ENCODE data around the gene TTC16. TPM values are rescaled to one million over a fixed set of nuclear protein-coding genes. Genes with fewer than 3 reads are reported as not detected.

The TTC16 gene
- total and polyA plus RNA-seq, 2 experiments from 2014 or later: not detected

DNA sequence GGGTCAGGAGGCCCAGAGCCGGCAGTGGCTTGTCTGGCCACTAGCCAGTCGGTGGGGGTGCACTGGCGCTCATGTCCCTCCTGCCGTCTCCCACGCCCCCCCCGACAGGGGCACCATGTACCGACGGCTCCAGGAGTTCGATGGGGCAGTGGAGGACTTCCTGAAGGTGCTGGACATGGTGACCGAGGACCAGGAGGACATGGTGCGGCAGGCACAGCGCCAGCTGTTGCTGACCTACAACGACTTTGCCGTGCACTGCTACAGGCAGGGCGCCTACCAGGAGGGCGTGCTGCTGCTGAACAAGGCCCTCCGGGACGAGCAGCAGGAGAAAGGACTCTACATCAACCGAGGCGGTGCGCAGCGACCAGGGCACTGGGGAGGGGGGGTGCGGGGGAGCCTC, 8.1 kb downstream of the TTC16 start:
- 85% methylated on average over 18 of the region's 23 CpGs for WGBS (ENCODE audit: low lambda C conversion rate, missing lambda C conversion rate)

DNA sequence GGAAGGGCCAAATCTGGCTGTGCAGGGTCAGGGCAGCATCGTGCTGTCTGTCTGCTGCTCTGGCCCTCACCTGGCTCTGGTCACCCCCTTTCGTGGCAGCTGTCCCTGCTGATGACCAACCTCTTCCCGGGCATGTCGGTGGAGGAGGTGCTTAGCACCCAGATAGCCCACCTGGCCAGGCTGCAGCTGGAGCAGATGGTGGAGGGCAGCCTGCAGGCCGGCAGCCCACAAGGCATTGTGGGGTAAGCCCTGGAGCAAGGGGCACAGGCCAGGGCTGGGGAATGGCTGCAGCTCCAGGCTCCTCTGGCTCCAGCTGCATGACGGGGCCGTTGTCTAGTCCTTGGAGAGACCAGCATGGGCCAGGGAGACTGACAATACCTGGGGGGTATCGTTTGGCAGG, 11.0 kb downstream of the TTC16 start:
- no peaks in the 10 kb centered on the region for H3K4me1 ChIP-seq (ENCODE audit: insufficient read depth)
- H3K27ac ChIP-seq: no peak overlapping the region
- no peaks in the 10 kb centered on the region for H4K20me1 ChIP-seq (ENCODE audit: insufficient read depth, poor library complexity, severe bottlenecking)
- no peaks in the 10 kb centered on the region for H3K9me2 ChIP-seq (replicated peaks; ENCODE audit: insufficient read depth)
- 80% methylated on average over 8 of the region's 8 CpGs for WGBS (ENCODE audit: low lambda C conversion rate, missing lambda C conversion rate)
- no peaks in the 10 kb centered on the region for H3K27me3 ChIP-seq
- H3K4me2 ChIP-seq: no peak overlapping the region
- no peak overlapping the region for H3K4me3 ChIP-seq
- no peaks in the 10 kb centered on the region for H3K9me3 ChIP-seq (ENCODE audit: low read depth)
- no peaks in the 10 kb centered on the region for H3K79me2 ChIP-seq
- H2AFZ ChIP-seq: no peak overlapping the region
- no peaks in the 10 kb centered on the region for H3K36me3 ChIP-seq (replicated peaks; ENCODE audit: insufficient read depth, low read depth)
- DNase-seq (ENCODE audit: low spot score): no peak
- TF ChIP-seq, protein P1, sequence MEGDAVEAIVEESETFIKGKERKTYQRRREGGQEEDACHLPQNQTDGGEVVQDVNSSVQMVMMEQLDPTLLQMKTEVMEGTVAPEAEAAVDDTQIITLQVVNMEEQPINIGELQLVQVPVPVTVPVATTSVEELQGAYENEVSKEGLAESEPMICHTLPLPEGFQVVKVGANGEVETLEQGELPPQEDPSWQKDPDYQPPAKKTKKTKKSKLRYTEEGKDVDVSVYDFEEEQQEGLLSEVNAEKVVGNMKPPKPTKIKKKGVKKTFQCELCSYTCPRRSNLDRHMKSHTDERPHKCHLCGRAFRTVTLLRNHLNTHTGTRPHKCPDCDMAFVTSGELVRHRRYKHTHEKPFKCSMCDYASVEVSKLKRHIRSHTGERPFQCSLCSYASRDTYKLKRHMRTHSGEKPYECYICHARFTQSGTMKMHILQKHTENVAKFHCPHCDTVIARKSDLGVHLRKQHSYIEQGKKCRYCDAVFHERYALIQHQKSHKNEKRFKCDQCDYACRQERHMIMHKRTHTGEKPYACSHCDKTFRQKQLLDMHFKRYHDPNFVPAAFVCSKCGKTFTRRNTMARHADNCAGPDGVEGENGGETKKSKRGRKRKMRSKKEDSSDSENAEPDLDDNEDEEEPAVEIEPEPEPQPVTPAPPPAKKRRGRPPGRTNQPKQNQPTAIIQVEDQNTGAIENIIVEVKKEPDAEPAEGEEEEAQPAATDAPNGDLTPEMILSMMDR (IDR thresholded peaks at IDR 0.05; ENCODE audit: poor library complexity): no peak
- TF ChIP-seq EZH2 (IDR thresholded peaks at IDR 0.05; ENCODE audit: borderline replicate concordance) (no peak), EZH2phosphoT487 (IDR thresholded peaks at IDR 0.05; ENCODE audit: low read depth, severe bottlenecking, unreplicated experiment) (no peak)

More for the DNA sequence above, 8.1 kb downstream of the TTC16 start:
- Histone ChIP-seq H4K20me1 (ENCODE audit: insufficient read depth, poor library complexity, severe bottlenecking) (no peaks in the 10 kb centered on the region), H3K27me3 (no peaks in the 10 kb centered on the region), H3K36me3 (replicated peaks; ENCODE audit: insufficient read depth, low read depth) (no peaks in the 10 kb centered on the region), H3K79me2 (no peaks in the 10 kb centered on the region), H3K4me3 (no peak overlapping the region), H3K9me2 (replicated peaks; ENCODE audit: insufficient read depth) (no peaks in the 10 kb centered on the region), H3K4me1 (ENCODE audit: insufficient read depth) (no peaks in the 10 kb centered on the region), H3K9me3 (ENCODE audit: low read depth) (no peaks in the 10 kb centered on the region), H3K27ac (no peak overlapping the region), H2AFZ (no peak overlapping the region), H3K4me2 (no peak overlapping the region)
- TF ChIP-seq EZH2 (IDR thresholded peaks at IDR 0.05; ENCODE audit: borderline replicate concordance) (no peak), EZH2phosphoT487 (IDR thresholded peaks at IDR 0.05; ENCODE audit: low read depth, severe bottlenecking, unreplicated experiment) (no peak)
- TF ChIP-seq, protein P1 (IDR thresholded peaks at IDR 0.05; ENCODE audit: poor library complexity): no peak
- DNase-seq (ENCODE audit: low spot score): no peak

DNA sequence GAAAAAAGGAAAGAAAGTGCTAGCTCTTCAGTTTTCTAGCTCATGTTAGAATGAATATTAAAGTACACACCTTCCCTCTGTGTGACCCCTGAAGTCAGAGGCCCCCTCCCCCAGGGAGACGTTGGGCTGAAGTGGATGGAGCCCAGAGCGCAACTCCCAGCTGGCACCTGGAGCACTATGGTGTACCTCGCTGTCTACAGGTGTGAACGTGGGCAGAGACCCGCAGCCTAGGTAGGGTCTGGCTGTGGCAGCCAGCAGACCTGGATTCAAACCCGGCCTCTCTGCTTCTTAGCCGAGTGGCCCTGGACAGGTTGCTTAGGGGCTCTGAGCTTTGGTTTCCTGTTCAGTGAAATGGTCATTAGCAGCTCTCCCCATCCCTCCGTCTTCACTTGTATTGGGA, 12.9 kb downstream of the TTC16 start:
- TF ChIP-seq, protein P1 (IDR thresholded peaks at IDR 0.05; ENCODE audit: poor library complexity): no peak
- TF ChIP-seq EZH2phosphoT487 (IDR thresholded peaks at IDR 0.05; ENCODE audit: low read depth, severe bottlenecking, unreplicated experiment): no peak
- TF ChIP-seq EZH2 (IDR thresholded peaks at IDR 0.05; ENCODE audit: borderline replicate concordance): no peak
- Histone ChIP-seq H3K4me3 (no peak overlapping the region), H3K4me2 (no peak overlapping the region), H3K36me3 (replicated peaks; ENCODE audit: insufficient read depth, low read depth) (no peaks in the 10 kb centered on the region), H3K4me1 (ENCODE audit: insufficient read depth) (no peaks in the 10 kb centered on the region), H3K27ac (no peak overlapping the region), H2AFZ (no peak overlapping the region), H3K79me2 (peaks cover 2% of the 10 kb centered on the region), H4K20me1 (ENCODE audit: insufficient read depth, poor library complexity, severe bottlenecking) (no peaks in the 10 kb centered on the region), H3K9me3 (ENCODE audit: low read depth) (no peaks in the 10 kb centered on the region), H3K9me2 (replicated peaks; ENCODE audit: insufficient read depth) (no peaks in the 10 kb centered on the region), H3K27me3 (no peaks in the 10 kb centered on the region)
- no peak for DNase-seq (ENCODE audit: low spot score)
- WGBS (ENCODE audit: low lambda C conversion rate, missing lambda C conversion rate): 90% methylated on average over 8 of the region's 8 CpGs

Measured in hepatocyte (in vitro differentiated cells).